ENCODE results near the gene DDX19B.
A peak's percentile ranks its signal among the peaks of the same experiment; 100 is the strongest.
"Not testable (repeated sequence)": the region's sequence is repeated elsewhere in the genome, so short reads cannot be mapped to it uniquely, and the experiment has no call there.

The DDX19B gene

DNA sequence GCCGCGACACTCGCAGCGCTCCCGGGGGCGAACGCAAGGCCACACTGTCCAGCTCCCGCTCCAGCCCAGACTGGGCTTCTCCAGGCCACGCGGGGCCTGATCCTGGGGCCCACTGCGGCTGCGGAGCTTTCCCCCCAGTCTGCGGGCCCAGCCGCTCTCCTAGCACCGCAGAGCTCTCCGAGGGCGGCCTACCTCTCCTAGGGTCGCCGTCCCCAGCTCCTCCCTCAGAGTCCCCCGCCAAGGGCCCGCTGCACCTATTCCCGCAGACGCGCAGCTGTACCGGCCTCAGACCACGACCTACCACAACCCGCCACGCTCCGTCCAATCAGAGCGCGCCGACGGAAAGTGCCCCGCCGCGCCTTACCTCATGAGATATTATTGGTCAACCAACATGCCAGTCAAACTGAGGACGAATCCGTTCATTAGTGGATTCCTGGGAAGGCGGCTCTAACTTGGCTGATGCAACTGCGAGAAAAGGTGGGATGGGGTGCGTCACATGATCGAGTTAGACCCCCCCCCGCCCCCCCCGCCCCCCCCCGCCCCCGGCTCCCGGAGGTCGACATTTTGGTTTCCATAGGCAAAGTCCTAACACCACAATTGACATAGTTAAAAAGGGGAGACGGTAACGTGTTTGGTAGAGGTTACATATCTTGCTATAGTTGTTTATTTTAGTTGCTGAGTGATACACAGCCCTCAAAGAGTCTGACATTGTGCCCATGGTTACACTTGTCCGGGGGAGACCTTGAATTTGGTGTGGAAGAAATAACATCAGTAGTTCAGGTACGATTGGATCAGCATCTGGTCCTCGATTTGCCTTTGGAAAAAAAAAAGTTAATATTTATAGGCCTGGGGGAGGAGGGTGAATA lies 9.5 kb upstream of the DDX19B start, which contains the start of gene AARS1:
Gene AARS1, minus strand, starts transcription at position 278 of the 866 bp plus-strand sequence. CDS start 6,743 bp downstream, outside the sequence.
- peak; percentile 99 for DNase-seq

DNA sequence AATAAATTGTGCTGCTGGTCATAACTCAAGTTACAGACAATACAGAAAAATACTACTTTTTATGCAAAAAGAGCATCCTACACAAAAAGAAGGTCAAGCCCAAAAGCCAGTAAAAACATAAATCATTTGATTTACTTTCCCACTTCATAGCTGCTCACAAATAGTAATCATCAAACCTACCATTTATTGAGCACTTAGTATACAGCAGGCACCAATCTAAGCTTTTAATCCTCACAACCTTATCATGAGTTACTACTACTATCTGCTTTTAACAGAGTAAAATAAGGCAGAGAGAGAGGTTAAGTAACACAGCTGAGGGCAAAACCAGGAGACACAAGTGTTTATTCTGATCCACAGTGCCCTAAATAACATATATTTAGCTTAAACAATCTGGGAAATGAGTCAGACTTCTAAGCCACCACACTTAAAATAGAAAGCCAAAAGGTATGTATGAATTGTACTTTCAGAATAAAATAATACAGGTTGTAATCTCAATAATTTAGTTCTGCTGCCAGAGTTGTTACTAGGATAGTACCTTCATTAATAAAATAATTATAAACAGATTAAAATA lies 8.0 kb upstream of the DDX19B start:
- no peak for DNase-seq

DNA sequence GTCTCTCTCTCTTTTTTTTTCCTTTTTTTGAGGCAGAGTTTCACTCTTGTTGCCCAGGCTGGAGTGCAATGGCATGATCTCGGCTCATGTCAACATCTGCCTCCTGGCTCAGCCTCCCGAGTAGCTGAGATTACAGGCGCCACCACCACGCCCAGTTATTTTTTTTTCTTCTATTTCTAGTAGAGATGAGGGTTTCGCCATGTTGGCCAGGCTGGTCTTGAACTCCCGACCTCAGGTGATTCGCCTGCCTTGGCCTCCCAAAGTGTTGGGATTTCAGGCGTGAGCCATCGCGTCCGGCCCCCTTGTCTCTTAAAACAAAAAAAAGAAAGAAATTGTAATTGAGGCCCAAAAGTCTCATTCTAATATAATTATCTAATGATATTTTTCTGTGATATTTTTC lies 6.8 kb upstream of the DDX19B start:
- not testable (repeated sequence) for DNase-seq

DNA sequence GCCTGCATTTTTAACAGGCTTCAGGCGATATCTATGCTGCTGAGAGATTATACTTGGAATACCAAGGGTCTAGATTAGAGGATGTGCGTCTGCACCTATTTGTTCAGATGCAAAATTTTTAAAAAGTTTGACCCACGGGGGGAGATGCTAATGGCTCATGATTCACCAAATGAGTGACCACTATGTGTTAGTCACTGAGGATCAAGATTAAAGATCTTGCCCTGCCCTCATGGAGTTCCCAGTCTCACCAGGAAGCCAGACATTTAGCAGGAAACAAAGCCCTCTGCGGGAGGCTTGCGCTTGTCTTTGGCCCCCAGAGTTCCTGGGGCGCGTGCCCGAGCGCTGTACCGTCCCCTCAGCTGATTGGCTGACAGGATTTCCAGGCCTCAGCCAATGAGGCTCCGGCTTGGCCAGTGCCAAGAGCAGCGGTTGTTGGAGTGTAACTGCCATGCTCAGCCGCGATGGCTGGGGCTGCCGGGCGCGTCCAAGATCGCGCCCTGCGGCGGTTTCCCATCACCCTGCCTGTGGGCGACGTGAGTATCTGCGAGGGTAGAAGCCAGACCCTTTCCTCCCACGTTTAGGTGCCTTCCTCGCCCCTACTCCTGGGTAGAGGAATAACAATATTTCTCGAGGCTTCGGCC lies 4.5 kb upstream of the DDX19B start:
- no peak for DNase-seq

DNA sequence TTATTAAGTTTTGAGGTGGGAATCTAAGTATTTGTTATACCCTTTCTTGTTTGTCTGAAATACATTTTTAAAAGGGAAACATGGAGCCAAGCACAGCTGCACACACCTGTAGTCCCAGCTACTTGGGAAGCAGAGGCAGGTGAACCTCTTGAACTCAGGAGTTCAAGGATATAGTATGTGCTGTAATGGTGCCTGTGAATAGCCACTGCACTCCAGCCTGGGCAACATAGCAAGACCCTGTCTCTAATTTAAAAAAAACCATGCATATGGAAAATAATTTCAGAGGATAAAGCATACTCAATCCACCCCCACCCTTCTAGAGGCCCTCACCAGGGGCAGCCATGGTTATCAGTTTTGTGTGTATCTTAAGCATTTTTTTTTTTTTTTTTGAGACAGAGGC lies 3.4 kb upstream of the DDX19B start:
- no peak for DNase-seq

DNA sequence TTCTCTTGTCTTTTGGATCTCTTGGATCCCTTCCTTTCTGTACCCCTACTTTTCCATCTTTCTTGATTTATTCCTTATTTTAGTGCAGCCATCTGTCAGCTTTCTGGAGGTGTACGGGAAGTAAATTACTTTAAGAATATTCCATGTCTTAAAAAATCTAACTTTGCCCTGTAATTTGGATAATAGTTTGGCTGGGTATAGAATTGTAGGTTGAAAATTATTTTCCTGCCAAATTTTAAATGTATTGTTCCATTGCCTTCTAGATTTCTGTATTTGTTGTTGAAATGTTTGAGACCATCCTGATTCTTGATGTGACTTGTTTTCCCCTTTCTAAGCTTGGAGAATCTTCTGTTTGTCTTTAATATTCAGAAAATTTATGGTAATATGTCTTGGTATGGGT lies 2.1 kb downstream of the DDX19B start:
- no peak for DNase-seq

DNA sequence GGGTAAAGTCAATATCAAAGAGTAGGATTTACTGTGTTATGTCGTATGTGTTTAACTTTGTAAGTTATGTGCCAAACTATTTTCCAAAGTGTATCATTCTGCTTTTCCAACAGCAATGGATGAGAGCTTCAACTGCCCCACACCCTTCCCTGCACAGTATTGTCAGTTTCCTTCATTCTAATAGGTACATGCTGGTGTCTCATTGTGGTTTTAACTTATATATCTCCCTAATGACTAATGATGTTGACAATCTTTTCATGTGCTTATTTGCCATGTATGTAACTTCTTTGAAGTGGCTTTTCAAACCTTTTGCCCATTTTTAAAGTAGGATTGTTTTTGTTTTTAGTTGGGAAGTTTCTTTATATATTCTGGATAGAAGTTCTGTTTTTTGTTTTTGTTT lies 3.8 kb downstream of the DDX19B start:
- no peak for DNase-seq

DNA sequence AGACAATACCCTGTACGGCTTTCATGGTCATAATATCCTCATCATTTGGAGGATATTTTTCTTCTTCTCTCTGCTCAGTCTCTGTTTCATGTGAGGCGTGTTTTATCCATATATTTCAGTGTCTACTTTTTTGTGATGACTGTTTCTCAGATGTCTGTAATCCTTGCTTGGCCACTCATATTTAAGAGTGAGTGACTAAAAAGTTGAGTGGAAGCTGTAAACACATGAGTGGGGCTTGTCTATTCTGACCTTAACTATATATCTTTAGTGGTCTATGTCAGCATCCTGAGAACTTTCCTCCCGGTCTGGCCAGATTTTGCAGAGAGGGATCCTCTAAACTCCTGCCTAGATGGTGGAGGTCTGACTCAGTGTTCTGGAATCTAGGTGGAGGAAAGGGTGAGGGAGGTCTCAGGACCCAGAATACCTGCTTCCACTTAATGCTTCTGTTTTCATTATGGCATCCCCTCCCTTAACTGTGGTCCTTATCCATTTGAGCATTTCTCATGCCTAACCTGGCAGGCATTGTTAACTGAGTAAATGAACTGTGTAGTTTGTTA lies 6.0 kb downstream of the DDX19B start:
- DNase-seq: no peak

DNA sequence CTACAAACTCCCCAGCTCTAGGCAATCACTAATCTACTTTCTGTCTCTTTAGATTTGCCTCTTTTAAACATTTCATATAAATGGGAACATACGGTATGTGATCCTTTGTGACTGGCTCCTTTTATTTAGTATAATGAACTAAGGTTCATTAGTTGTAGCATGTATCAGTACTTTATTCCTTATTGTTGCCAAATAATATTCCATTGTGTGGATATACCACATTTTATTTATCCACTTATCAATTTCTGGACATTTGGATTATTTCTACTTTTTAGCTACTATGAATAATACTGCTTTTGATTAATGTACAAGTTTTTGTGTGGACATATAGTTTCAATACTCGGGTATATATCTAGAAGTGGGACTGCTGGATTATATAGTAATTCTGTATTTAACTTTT lies 7.9 kb downstream of the DDX19B start:
- no peak for DNase-seq

DNA sequence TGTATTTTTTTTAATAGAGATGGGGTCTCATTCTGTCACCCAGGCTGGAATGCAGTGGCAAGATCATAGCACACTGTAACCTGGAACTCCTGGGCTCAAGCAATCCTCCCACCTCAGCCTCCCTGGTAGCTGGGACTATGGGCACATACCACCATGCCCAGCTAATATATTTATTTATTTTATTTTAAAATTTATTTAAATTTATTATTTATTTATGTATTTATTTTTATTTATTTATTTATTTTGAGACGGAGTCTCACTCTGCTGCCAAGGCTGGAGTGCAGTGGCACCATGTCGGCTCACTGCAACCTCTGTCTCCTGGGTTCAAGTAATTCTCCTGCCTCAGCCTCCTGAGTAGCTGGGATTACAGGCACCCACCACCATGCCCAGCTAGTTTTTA lies 8.7 kb downstream of the DDX19B start:
- DNase-seq: not testable (repeated sequence)

DNA sequence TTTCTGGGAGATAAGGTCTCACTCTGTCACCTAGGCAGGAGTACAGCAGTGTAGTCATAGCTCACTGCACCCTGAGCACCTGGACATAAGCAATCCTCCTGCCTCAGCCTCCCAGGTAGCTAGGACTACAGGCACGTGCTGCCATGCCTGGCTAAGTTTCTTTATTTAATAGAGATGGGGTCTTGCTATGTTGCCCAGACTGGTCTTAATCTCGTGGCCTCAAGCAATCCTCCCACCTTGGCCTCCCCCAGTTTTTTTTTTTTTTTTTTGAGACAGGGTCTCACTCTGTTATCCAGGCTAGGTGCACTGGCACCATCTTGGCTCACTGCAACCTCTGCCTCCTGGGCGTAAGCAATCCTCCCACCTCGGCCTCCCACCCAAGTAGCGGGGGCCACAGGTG lies 21.1 kb downstream of the DDX19B start:
- DNase-seq: no peak

DNA sequence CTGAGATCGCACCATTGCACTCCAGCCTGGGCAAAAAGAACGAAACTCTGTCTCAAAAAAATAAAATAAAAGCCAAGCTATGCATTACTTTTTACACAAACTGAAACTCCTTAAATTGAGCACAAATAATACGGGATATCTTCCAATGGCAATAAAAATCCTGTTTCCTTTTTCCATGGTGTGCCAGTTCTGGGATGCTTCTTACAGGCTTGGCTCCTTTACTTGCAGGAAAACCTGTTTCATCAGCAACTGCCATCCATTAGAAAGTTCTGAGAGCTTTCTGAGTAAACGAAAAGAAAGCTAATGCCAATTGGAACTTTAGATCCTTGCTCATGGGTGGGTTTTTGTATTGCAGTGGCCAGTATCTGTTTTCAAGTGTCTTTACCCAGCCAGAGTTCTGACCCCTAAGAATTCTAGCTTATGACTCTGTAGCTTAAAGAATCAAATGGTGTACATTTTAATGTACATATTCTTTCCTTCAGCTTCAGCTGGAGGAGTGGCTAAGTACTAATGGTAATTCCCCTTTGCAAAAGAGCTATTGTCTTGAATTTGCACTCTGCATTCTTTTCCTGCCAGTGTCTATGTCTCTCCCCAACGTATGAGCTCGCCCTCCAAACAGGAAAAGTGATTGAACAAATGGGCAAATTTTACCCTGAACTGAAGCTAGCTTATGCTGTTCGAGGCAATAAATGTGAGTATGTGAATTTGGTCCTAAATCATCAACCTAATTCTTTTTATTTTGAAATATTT lies 26.2 kb downstream of the DDX19B start:
- no peak for DNase-seq

DNA sequence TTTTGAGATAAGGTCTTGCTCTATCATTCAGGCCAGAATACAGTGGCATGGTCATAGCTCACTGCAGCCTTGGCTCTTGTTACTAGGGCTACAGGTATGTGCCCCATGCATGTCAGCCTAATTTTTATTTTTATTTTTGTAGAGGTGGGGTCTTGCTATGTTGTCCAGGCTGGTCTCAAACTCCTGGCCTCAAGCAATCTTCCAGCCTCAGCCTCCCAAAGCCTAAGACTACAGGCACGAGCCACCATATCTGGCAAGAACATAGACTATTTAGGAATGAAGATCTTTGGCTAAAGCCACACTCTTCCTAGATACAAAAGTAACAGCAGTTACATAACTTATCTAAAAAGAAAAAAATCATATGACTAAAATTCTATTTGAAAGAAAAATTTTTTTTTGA lies 32.1 kb downstream of the DDX19B start:
- DNase-seq: no peak

DNA sequence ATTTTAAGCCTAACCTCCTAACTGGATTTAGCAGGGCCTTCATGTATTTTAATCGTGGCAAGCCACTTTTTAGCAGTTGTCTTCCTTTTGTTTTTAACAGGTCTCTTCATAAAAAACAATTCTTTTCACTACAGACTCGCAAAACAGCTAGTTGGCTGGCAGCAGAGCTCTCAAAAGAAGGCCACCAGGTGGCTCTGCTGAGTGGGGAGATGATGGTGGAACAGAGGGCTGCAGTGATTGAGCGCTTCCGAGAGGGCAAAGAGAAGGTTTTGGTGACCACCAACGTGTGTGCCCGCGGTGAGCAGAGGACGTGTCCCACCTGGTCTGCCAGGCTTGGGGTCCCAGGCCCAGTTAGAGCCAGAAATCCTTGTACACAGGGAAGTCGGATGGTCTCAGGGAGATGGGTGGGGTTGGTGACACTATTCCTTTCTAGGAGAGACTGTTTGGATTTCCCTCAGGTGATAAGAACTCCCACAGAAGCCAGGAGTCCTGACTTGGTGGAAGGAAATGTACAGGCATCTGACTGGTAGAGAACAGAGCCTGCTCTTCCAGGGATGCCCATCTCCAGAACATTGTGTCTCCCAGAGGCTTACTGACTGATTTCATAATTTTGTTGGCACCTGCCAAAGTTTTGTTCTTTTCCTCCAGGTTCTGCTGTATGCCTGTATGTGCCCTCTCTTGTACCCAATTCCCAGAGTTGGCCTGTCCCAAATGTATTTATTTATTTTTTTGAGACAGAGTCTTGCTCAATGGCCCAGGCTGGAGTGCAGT lies 32.8 kb downstream of the DDX19B start:
- peak; percentile 19 for DNase-seq

DNA sequence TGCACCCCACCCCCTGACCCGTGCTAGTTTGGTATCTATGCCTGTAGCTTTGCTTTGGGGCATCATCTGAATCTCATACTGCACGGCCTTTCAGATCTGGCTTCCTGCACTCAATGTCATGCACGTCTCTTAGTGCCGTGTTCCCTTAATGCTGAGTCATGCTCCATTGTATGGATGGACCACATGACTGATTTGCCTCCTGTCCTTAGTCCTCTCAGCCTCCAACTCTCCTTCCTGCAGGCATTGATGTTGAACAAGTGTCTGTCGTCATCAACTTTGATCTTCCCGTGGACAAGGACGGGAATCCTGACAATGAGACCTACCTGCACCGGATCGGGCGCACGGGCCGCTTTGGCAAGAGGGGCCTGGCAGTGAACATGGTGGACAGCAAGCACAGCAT lies 33.7 kb downstream of the DDX19B start:
- DNase-seq: not testable (repeated sequence)

DNA sequence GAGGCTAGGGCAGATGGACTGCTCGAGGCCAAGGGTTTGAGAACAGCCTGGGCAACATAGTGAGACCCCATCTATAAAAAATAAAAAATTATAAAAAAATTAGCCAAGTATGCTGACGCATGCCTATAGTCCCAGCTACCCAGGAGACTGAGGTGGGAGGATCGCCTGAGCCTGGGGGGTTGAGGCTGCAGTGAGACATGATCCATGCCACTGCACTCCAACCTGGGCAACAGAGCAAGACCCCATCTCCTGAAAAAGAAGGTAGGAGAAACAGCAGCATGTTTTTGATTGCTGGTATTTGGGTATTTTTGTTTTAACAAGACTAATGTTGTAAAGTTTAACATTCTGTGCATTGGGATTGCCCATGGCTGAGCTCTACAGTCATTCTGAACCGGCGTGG lies 38.8 kb downstream of the DDX19B start:
- no peak for DNase-seq

DNA sequence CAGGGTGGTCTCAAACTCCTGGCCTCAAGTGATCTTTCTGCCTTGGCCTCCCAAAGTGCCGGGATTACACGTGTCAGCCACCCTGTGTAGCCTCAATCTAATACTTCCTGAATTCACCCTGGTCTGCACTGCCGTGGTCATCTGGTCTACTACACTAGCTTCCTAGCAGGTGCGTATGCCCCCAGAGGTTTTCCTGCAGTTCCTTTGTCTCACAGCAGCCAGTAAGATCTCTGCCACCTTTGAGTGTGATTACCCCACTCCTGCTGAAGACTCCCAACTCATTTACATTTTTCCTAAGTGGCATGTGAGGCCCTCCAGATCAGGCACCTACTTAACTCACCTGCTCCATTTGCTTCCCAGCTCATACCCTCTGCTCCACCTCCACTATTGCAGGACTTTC lies 42.6 kb downstream of the DDX19B start:
- no peak for DNase-seq

DNA sequence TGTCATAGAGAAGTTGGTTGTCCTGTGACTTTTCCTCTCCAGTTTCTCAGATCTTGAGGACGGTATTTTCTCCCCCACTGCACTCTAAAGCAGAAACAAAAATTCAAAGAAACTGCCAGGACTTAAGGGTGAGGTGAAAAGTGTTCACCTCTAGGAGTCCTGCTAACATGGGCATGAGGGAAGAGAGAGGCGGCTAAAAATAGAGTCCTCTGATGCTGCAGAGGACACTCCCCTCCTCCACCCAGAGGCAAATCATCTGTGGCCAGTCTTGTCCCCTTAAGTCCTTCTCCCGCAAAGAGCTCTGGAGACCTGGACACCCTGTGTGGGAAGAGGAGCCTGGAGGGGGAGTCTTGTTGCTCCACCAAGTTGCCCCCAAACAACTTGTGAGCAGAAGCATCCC lies 43.0 kb downstream of the DDX19B start:
- DNase-seq: no peak

DNA sequence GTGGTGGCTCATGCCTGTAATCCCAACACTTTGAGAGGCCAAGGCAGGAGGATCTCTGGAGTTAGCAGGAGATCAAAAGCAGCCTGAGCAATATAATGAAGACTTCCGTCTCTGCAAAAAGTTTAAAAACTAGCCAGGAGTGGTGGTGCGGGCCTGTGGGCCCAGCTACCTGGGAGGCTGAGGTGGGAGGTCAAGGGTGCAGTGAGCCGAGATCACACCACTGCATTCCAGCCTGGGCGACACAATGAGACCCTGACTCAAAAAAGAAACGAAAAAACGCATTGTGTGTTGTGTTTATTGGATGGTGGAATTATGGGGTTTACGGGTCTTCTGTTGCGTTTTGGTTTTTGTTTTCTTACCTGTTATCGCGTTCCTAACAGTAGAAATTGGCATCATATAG lies 46.9 kb downstream of the DDX19B start:
- no peak for DNase-seq

DNA sequence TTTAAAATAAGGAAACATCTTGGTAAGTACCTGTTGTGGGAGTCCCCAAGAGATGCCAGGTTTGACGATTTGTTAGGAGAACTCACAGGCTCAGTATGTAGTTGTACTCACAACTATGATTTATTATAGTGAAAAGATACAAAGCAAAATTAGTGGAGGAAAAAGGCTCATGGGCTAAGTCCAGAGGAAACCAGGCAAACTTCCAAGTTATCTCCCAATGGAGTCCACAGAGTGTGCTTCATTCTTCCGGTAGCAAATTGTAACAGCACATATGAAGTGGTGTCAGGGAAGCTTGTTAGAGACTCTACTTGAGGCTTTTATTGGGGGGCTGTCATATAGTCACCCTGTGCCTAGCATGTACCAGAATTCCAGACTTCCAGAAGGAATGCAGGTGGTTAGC lies 50.0 kb downstream of the DDX19B start:
- no peak for DNase-seq

DNA sequence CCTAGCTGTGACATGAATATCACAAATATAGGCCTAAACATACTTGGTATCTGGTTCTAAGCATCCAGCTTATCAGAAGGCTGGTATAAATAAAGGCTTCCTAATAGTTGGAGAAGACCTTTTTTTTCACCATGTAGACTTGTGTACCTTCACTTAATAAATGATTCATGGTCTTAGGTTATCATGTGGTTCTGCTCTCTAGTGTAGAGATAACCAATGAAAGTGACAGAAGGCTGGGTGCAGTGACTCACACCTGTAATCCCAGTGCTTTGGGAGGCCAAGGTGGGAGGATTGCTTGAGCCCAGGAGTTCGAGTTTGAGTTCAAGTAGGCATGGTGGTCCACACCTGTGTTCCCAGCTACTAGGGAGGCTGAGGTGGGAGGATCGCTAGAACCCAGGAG lies 50.8 kb downstream of the DDX19B start:
- no peak for DNase-seq

DNA sequence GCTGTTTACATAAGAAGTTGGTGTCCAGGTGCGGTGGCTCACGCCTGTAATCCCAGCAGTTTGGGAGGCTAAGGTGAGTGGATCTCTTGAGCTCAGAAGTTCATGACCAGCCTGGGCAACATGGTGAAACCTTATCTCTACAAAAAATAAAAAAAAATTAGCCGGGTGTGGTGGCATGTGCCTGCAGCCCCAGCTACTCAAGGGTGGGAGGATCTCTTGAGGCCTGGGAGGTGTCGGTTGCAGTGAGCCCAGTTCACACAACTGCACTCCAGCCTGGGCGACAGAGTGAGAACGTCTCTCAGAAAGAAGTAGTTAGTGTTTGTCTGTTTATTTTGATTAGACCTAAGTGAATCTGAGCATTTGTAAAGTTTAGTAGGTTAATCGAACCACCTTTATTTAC lies 60.6 kb downstream of the DDX19B start:
- DNase-seq: no peak

Data from NCI-H82 (cell line).